Activated CD4-positive, CD25-positive, alpha-beta regulatory T cell treated with anti-CD3 and anti-CD28 coated beads, Interleukin-2, amount 50 U/mL, for 16 hours (primary cell): Measurements from ENCODE around the gene TMEM255A.

Source experiments
- DNase-seq: peaks from one replicate; pipeline ENCODE4 v3.0.0-alpha.2; 2020; ENCODE audit warnings: low read depth, low spot score

The TMEM255A gene

DNA sequence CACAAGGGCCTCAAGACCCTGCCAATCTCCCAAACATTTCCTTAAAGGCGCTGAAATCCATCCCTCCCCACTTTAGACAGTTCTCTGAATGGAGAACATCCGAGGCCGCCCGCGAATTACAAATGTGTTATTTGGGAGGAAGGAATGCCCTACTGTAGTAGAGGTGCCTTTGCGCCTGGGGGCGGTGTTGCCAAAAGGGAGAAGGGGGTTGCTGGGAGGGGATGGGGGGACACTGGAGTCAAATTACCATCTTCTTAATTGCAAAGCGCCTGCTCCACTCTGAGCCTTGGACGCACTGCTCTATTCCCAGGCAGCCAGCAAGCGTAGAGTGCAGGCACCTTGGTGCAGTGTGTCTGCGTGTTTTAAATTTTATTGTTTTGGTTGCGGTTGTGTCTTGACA lies 2.7 kb downstream of the TMEM255A start:
- no peak for DNase-seq

DNA sequence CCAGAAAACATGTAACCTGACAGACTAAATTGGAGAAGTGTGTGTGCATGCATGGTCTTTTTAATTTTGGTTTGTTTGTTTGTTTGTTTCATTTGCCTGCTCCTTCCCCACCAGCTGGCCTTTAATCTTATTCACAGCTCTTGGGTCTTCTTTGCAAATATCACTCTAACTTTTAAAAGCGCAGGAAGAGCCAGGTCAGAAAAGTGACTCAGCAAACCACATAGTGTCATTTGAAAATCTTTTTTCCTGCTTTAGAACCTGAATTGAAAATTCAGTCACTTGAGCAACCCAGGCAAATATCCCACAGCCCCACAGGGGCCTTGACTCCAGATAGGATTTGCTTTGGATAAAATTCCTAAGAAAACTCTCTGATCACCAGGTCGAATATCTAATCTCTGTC lies 4.6 kb downstream of the TMEM255A start:
- DNase-seq = no peak

DNA sequence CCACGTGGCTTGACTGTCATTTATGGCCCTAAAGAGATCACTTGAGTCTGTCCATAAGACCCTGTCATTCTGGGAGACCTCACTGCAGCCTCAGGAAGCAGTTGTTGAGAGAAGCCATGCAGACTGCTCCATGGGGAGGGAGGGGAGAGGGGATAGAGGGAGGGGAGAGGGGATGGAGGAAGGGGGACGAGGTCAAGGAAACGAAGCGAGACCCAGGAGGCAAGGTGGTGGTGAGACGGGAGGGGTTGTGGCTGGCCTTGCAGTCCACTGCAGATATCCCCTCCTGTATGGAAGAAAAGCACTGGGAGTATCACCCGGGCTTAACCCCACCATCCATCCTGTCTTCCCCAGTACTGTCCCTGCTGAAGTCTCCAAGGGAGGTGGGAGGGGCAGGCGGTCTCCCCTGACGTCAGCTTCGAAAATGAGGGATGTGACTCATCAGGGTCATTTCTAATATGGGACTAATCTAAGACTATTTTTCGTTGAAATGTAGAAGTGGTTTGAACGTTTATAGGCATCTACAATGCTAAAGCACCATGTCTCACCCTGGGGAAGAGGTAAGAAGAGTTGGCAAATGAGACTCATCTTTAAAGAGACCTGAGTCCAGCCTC lies 5.6 kb downstream of the TMEM255A start:
- no peak for DNase-seq

DNA sequence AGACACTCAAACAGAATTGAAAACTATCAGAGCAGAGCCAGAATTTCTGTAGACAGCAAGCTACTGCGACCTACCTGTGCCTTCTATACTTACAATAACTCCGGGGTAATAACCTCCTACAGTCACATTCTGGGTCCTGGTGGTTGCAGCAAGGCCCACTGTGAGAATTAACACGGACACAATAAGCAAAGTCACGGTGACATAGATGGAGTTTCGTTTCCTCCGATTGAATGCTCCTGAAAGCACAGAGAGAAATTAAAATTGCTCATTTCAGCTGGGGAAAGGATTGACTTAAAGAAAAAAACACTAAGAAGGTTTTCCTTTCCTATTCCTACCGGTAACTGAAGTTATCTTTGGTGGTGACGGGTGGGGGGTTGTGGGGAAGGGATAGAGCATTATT lies 7.0 kb downstream of the TMEM255A start:
- no peak for DNase-seq

DNA sequence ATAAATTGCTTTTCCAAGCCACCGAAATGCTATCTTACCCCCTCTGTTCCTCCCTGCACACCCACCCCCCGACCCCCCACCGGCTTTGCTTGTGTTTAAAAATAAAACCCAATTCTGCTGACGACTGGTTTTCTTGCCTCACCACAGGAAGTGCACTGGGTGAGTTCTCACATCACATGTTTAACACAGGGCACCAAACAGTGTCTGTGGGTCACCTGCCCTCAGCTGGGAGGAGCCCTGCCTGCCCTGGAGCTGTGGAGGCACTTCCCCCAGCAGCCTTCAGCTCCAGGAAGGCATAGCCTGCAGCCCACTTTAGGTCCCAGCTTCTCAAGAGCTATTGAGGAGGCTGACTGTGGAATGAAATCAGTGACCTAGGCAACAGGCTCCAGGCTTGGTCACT lies 8.8 kb downstream of the TMEM255A start:
- DNase-seq = no peak

DNA sequence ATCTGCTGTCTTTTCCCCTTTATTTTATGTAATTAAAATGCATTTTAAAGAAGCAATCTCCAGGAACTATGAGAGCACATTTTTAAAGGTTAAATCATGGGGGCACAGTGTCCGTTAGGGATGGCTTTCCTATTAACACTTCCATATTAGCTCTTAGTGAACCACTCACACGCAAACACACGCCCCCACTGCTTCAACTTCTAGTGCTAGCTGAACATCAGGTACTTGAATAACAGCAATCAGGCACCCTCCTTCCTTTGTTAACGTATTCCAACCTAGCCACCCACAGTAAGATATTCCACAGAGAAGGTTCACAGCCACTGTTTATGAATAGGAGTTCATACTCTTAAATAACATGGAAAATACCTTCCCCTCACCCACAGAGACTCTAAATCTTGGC lies 9.3 kb downstream of the TMEM255A start:
- no peak for DNase-seq

DNA sequence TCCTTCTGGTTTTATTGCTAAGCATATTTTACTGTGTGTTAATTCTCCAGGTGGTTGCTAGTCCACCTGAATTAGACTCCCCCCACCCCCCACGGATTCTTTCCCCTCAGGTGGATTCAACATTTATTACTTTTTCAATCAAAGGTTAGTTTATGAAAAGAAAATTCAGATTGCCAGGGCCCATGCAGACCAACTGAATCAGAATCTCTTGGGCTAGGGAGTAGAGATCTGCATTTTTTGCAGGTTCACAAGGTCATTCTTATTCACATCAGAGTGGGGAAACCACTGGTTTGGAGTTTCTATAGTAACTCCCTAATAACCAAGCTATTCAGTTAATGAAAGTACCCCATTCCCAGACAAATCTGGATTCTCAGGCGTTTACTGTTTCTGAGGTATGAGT lies 9.8 kb downstream of the TMEM255A start:
- DNase-seq = no peak

DNA sequence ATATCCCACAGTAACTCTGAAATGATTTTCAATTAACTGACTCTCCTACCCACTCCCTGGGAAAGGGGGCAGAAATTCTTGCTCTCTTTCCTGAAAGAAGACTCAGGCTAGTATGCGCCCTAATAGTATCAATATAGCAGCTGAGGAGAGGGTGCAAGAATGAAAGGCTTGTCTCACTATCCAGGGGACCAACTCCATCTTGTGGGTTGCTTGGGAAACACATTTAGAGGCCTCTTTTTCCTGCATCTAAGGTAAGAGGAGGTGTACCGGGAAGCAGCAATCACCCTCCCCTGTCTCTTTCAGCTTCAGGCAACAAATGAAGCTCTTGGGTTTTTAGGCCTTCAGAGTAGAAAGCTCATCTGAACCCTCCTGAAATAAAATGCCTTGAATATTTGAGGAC lies 11.3 kb downstream of the TMEM255A start:
- no peak for DNase-seq

DNA sequence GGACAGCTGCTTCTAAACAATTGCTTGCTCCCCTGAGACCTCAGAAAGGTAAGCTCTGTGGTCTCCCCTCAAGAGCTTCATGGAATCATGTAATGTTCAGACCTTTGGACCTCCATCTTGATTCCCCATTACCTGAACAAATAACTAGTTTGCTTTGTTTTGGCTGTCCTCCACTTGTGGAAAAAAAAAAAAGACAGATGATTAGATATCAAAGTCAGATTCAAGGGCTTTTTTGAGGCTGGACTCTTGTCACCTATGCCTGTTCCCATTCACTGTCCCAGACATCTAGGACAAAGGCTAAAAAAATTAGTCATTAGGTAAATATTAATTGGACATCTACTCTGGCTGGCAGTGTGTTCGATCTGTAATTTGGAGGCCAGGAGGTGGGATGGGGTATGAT lies 13.3 kb downstream of the TMEM255A start:
- DNase-seq = no peak

DNA sequence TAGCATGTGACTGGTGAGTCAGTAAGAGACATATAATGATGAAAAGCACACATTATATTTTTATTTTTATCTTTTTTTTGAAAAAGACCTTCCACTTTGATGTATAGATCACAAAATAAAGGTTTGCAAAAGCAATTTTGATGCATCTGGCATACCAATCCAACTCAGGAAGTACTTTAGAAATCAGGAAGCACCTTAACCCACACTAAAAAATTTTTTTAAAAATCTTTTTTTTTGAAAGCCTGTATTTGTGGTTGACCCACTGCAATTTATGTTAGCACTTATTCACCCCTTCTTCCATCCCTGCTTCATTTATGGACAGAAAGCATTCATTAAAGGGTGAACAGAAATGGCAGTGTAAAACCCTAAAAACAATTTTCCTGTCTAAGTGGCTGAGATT lies 16.6 kb downstream of the TMEM255A start:
- DNase-seq = no peak

DNA sequence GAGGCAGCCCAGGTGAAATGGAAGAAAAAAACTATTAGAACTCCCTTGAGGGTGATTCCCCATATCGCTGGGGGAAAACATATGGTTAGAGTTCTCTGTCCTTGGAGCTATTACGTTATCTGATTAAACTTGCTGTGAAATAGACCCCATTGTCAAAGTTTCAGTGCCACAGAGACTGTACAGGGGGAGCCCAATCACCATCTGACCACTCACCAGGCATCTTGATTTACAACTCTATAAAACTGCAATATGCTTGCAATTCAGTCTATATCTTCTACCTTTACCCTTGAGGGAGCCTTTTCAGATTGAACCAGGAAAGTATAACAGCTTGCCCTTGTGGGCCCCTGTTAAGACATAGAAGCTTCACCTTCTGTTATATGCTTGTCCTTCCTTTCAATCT lies 18.2 kb downstream of the TMEM255A start:
- DNase-seq = no peak

DNA sequence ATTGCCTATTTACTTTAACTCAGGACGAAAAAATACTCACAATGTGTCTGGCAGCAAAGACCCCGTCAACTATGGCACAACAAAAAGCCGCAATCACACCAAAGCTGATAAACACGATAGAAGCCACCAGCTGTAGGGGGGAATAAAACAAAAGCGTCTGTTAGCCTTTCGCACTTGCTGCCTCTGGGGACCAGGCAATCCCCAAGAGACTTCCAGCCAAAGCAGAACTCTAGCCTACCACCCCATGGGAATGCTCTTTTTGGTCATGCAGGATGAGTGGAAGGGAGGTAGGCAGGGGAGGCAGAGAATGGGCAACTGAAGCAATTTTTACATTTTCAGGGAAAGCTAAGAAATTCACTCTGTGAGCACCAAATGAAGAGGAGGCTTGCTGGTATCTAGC lies 20.1 kb downstream of the TMEM255A start:
- no peak for DNase-seq

DNA sequence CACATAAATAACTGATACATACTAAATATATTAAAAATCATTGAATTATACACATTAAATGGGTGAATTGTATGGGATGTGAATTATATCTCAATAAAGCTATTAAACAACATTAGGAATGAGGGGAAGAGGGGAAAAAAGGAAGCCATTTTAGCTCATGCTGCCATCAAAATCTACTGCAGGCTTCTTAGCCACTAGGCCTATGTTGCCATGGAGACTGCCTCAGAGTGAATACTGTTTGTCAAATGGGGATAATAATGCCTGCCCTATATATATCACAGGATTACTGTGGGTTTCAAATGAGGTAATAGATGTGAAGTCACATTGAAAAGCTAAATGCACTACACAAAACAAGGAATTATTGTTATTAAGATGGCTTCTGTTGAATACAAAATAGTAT lies 21.2 kb downstream of the TMEM255A start:
- no peak for DNase-seq

DNA sequence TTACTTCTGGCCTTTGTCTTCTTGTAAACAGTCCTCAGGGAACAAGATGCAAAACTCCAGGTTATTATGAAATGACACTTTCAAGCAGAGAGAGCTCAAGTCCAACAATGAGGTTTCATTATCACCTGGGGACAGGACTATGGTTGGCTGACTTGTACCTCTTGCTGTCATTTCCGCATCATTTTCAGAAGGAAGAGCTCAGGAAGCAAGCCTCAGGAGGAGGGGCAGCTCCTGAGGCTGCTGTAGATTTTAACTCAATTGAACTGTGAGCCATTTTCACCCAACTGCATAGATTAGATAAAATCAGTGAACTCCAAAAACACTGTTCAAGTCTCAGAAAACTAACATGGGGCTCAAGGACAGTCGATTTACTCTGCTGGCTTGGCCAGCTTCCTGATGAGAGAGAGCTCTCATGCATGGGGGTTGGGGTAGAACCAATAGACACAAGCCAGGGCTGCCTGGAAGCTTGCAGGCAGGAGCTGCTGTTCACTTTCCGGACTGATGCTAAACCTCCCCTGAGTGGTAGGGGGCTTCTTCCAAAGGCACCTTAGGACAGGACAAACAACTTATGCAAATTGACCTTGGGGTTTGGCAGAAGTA lies 23.6 kb downstream of the TMEM255A start:
- no peak for DNase-seq

DNA sequence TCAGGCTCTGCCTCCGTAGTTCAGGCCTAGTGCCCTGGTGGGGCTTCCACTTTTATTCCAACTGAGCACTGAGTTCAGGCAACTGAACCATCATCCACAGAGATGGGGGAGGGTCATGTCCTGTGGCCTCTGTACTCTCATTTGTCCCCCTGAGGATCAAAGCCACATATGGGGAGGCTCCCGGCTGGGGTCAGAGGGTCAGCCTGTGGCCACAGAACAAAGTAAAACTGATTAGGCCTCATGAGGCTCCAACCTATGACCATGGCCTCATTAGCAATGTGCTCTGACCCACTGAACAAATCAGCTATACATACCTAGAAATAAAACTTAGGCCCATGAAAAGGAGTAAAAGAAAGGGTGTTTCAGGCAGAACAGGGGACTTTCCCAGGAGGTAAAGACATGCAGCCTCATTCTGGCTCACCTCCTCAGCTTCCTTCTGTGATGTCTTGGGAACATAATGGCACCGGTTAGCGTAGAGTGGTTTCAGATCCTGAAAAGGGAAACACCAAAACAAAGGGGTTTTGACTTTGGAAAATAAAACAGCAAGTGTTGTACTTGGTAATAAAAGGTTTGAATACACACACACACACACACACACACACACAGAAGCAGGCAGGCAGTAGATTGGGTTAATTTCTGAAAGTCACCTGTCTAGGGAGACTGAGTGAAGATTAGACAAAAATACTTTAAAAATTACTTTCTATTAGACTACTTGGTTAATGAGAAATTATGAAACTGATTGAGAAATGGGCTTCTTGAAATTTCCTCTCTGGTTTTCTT lies 24.3 kb downstream of the TMEM255A start:
- DNase-seq = no peak

DNA sequence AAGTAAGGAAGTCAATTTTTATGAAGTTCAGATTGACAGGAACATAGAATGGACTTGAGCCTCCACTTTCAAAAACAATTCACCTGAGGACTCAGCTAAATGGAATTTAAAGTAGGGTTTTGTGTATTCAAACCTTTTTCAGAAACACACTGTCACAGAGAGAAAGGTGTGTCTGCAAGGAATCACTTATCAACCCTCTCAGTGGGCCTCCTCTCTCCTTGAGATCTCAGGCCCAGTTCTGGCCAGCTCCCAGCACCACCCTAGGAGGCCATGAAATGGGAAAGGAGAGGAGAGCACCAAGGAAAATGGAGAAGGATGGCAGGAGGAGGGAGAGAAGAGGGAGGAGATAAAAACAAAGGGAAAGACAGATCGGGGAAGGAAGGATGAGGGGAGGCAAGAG lies 28.6 kb downstream of the TMEM255A start:
- DNase-seq = no peak

DNA sequence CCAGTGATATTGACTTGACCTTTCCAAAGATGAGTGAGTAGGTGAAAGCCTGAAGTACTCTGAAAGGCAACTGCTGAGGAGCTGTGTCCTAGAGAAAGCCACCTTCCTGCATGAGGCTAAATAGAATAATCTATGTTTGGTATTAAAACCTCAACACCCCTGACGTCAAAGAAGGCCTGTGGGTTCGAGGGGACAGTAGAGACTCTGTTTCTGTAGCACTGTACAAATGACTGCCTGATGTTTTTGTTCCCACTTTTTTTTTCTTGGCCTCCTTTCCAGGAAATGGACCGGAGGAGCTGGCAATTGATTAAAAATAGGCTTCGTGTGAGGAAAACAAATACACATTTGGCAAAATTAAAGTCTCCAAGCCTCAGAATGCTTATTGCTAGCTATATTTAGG lies 29.5 kb downstream of the TMEM255A start:
- DNase-seq = no peak

DNA sequence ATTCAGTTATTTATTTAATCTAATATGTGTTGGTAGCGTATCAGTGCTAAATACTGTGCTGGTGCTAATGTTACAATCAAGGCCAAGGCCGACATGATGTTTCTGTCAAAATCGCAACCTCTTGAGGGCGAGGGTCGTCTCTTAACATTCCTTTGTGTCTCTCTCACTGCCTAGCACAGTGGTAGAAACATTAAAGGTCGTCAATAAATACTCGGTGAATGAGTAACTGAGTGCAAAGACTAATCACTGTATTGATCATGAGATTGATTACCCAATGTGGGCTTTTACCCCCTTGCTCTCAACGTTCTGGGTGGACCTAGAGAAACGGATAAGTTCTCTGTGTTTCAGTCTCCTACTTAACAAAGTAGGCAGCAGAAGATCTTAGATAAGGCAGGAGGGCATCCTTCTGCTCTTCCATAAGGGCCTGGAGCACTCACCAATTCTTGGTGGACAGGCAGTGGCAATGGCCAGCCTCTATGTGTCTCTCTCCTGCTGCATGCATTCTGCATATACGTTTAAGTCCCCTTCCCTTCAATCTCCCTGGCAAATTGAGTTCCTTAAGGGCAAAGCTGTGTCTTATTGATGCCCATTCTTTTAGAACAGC lies 30.1 kb downstream of the TMEM255A start:
- DNase-seq = no peak

DNA sequence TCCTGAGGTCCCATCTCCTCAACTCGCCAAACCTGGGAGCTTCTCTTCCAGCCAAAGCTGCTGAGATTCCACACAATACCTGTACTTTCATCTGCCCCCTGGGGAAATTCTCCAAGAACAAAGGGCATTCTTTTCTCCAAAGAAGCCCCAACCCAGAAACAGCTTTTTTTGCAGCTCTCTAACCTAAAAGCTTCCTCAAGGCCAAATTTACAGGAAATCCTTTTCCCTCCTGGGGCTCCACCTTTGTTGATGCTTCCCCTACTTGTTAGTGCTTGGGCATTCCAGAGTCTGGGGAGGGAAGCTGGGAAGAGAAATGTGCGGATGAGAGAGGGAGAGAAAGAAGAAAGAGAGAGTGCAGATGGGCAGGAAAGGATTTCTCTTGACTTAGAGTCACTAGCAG lies 36.3 kb downstream of the TMEM255A start:
- no peak for DNase-seq

DNA sequence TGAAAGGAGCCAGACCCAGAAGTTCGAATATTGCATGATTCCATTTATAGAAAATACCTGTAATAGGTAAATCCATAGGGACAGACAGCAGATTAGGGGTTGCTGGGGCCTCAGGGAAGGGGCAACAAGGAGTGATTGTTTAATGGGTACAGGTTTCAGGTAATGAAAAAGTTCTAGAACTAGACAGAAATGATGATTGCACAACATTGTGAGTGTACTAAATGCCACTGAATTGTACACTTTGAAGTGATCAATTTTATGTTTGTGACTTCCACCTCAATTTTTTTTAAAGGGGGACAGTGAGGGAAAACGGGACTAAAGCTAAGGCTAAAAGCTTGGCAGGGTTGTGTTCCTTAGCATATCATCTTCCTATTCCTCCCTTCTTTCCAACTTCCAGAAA lies 37.1 kb downstream of the TMEM255A start:
- no peak for DNase-seq

DNA sequence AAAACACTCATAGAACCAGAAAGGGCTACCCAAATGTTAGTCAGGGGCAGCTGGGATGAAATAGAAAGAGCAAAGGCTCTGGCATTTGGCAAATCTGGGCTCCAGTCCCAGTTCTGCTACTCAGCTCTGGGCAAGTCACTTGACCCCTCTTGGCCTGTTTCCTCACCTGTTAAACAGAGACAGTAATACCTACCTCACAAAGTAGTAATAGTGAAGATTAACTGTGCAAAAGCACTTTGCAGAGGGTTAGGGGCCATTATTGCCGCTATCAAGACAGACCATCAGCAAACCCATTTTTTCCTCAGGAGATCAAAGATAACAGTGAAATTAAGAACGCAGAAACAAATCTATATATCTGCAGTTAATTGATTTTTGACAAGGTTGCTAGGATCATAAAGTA lies 40.0 kb downstream of the TMEM255A start:
- DNase-seq = no peak

DNA sequence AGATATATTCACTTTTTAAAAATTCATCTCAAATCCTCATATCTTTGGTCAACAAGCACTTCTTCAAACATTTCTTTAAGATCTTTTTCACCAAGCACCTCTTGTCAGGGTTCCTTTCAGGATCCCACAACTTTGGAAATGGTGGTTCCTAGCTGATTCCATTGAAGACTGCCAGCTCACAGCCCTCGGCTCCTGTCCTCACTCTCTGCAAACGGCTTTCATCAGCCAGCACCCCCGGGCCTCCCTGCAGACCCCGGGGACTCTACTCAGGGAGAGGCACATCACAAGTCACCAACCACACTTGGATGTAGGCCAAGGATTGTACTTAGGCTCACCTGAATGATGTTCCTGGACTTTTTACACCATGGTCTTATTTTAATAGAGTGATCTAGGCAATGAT lies 40.7 kb downstream of the TMEM255A start:
- DNase-seq = no peak
